ENCODE data around the gene ABTB2. TPM values are rescaled to one million over a fixed set of nuclear protein-coding genes. Genes with fewer than 3 reads are reported as not detected.

Gene ABTB2
- total and polyA plus RNA-seq, 2 experiments from 2014 or later = 2.6 to 12.1 TPM

DNA sequence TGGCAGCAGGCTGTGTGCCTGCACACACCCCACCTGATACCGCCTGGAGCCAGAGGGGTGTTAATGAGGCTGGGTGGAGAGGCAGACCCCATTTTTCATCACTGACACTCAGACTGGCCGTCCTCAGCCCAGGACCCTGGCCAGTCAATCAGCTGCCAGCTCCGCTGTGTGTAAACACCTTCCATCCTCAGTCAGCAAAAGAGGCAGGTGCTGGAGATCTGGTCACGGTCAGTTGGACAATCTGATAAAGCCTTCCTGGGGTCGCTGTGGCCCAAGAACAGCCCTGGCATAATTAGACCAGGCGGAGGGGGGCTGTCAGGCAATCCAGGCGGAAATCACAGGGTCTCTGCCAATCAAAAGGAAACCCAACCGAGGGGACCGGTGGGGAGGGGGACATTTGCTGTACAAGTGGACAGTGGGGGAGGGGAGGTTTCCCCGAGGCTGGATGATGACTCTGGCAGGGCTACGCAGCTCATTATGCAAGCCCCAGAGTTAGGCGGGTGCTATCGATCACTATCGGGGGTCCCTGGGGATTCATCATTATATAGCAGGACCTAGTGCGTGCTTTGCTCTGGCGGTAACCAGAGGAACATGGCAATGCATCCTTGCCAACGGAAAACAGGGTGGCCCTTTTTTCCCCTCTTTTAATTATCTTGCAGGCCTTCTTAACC lies 72.9 kb downstream of the ABTB2 start:
- Histone ChIP-seq H3K79me2 (replicated peaks; ENCODE audit: insufficient read depth) (0 out of 2 replicates have a peak, but pooled peaks cover 3% of the 10 kb centered on the region), H3K4me1 (ENCODE audit: insufficient read depth) (no peaks in the 10 kb centered on the region), H3K27me3 (ENCODE audit: insufficient read depth) (no peaks in the 10 kb centered on the region), H2AFZ (no peak overlapping the region), H4K20me1 (replicated peaks; ENCODE audit: insufficient read depth) (no peaks in the 10 kb centered on the region), H3K9me2 (ENCODE audit: insufficient read depth) (no peaks in the 10 kb centered on the region), H3K36me3 (ENCODE audit: insufficient read depth) (no peaks in the 10 kb centered on the region), H3K4me2 (no peak overlapping the region), H3K27ac (ENCODE audit: low read depth) (no peak overlapping the region), H3F3A (replicated peaks; ENCODE audit: low read depth) (no peaks in the 10 kb centered on the region), H3K4me3 (no peak overlapping the region)
- no peaks in the 10 kb centered on the region for H3K9me3 Mint-ChIP-seq
- ATAC-seq (no peak), DNase-seq (ENCODE audit: low spot score) (no peak)
- peaks cover 8% of the 10 kb centered on the region for H3K27me3 Mint-ChIP-seq (ENCODE audit: insufficient read depth, low read depth, poor library complexity)
- H3K36me3 Mint-ChIP-seq (ENCODE audit: low read depth) = no peaks in the 10 kb centered on the region
- TF ChIP-seq ZNF114 (CRISPR knock-in tag; IDR thresholded peaks at IDR 0.05) (no peak), NANOG (IDR thresholded peaks at IDR 0.05; ENCODE audit: borderline replicate concordance) (no peak), ZNF331 (CRISPR knock-in tag; IDR thresholded peaks at IDR 0.05; ENCODE audit: low read depth) (no peak), EZH2 (IDR thresholded peaks at IDR 0.05; ENCODE audit: low read depth, unreplicated experiment) (no peak), JUNB (IDR thresholded peaks at IDR 0.05; ENCODE audit: unreplicated experiment) (no peak), STAT1 (IDR thresholded peaks at IDR 0.05; ENCODE audit: unreplicated experiment) (no peak), EZH2phosphoT487 (IDR thresholded peaks at IDR 0.05; ENCODE audit: unreplicated experiment) (no peak), POLR2AphosphoS5 (IDR thresholded peaks at IDR 0.05; ENCODE audit: low read depth) (no peak), CREB1 (CRISPR knock-in tag; IDR thresholded peaks at IDR 0.05; ENCODE audit: low read depth) (no peak)
- TF ChIP-seq, protein P1, sequence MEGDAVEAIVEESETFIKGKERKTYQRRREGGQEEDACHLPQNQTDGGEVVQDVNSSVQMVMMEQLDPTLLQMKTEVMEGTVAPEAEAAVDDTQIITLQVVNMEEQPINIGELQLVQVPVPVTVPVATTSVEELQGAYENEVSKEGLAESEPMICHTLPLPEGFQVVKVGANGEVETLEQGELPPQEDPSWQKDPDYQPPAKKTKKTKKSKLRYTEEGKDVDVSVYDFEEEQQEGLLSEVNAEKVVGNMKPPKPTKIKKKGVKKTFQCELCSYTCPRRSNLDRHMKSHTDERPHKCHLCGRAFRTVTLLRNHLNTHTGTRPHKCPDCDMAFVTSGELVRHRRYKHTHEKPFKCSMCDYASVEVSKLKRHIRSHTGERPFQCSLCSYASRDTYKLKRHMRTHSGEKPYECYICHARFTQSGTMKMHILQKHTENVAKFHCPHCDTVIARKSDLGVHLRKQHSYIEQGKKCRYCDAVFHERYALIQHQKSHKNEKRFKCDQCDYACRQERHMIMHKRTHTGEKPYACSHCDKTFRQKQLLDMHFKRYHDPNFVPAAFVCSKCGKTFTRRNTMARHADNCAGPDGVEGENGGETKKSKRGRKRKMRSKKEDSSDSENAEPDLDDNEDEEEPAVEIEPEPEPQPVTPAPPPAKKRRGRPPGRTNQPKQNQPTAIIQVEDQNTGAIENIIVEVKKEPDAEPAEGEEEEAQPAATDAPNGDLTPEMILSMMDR (conservative IDR thresholded peaks at IDR 0.05; ENCODE audit: low read depth in 2 of 2) = no peak
- TF ChIP-seq, protein P2, sequence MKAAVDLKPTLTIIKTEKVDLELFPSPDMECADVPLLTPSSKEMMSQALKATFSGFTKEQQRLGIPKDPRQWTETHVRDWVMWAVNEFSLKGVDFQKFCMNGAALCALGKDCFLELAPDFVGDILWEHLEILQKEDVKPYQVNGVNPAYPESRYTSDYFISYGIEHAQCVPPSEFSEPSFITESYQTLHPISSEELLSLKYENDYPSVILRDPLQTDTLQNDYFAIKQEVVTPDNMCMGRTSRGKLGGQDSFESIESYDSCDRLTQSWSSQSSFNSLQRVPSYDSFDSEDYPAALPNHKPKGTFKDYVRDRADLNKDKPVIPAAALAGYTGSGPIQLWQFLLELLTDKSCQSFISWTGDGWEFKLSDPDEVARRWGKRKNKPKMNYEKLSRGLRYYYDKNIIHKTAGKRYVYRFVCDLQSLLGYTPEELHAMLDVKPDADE (IDR thresholded peaks at IDR 0.05) = no peak
- TF ChIP-seq, protein P3, sequence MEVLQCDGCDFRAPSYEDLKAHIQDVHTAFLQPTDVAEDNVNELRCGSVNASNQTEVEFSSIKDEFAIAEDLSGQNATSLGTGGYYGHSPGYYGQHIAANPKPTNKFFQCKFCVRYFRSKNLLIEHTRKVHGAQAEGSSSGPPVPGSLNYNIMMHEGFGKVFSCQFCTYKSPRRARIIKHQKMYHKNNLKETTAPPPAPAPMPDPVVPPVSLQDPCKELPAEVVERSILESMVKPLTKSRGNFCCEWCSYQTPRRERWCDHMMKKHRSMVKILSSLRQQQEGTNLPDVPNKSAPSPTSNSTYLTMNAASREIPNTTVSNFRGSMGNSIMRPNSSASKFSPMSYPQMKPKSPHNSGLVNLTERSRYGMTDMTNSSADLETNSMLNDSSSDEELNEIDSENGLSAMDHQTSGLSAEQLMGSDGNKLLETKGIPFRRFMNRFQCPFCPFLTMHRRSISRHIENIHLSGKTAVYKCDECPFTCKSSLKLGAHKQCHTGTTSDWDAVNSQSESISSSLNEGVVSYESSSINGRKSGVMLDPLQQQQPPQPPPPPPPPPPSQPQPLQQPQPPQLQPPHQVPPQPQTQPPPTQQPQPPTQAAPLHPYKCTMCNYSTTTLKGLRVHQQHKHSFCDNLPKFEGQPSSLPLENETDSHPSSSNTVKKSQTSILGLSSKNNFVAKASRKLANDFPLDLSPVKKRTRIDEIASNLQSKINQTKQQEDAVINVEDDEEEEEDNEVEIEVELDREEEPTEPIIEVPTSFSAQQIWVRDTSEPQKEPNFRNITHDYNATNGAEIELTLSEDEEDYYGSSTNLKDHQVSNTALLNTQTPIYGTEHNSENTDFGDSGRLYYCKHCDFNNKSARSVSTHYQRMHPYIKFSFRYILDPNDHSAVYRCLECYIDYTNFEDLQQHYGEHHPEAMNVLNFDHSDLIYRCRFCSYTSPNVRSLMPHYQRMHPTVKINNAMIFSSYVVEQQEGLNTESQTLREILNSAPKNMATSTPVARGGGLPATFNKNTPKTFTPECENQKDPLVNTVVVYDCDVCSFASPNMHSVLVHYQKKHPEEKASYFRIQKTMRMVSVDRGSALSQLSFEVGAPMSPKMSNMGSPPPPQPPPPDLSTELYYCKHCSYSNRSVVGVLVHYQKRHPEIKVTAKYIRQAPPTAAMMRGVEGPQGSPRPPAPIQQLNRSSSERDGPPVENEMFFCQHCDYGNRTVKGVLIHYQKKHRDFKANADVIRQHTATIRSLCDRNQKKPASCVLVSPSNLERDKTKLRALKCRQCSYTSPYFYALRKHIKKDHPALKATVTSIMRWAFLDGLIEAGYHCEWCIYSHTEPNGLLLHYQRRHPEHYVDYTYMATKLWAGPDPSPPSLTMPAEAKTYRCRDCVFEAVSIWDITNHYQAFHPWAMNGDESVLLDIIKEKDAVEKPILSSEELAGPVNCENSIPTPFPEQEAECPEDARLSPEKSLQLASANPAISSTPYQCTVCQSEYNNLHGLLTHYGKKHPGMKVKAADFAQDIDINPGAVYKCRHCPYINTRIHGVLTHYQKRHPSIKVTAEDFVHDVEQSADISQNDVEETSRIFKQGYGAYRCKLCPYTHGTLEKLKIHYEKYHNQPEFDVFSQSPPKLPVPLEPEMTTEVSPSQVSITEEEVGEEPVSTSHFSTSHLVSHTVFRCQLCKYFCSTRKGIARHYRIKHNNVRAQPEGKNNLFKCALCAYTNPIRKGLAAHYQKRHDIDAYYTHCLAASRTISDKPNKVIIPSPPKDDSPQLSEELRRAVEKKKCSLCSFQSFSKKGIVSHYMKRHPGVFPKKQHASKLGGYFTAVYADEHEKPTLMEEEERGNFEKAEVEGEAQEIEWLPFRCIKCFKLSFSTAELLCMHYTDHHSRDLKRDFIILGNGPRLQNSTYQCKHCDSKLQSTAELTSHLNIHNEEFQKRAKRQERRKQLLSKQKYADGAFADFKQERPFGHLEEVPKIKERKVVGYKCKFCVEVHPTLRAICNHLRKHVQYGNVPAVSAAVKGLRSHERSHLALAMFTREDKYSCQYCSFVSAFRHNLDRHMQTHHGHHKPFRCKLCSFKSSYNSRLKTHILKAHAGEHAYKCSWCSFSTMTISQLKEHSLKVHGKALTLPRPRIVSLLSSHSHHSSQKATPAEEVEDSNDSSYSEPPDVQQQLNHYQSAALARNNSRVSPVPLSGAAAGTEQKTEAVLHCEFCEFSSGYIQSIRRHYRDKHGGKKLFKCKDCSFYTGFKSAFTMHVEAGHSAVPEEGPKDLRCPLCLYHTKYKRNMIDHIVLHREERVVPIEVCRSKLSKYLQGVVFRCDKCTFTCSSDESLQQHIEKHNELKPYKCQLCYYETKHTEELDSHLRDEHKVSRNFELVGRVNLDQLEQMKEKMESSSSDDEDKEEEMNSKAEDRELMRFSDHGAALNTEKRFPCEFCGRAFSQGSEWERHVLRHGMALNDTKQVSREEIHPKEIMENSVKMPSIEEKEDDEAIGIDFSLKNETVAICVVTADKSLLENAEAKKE (CRISPR knock-in tag; IDR thresholded peaks at IDR 0.05) = no peak
- TF ChIP-seq, protein P4, sequence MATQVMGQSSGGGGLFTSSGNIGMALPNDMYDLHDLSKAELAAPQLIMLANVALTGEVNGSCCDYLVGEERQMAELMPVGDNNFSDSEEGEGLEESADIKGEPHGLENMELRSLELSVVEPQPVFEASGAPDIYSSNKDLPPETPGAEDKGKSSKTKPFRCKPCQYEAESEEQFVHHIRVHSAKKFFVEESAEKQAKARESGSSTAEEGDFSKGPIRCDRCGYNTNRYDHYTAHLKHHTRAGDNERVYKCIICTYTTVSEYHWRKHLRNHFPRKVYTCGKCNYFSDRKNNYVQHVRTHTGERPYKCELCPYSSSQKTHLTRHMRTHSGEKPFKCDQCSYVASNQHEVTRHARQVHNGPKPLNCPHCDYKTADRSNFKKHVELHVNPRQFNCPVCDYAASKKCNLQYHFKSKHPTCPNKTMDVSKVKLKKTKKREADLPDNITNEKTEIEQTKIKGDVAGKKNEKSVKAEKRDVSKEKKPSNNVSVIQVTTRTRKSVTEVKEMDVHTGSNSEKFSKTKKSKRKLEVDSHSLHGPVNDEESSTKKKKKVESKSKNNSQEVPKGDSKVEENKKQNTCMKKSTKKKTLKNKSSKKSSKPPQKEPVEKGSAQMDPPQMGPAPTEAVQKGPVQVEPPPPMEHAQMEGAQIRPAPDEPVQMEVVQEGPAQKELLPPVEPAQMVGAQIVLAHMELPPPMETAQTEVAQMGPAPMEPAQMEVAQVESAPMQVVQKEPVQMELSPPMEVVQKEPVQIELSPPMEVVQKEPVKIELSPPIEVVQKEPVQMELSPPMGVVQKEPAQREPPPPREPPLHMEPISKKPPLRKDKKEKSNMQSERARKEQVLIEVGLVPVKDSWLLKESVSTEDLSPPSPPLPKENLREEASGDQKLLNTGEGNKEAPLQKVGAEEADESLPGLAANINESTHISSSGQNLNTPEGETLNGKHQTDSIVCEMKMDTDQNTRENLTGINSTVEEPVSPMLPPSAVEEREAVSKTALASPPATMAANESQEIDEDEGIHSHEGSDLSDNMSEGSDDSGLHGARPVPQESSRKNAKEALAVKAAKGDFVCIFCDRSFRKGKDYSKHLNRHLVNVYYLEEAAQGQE (IDR thresholded peaks at IDR 0.05; ENCODE audit: unreplicated experiment) = no peak
- no peak overlapping the region for H3K27ac Mint-ChIP-seq
- no peaks in the 10 kb centered on the region; the same call in 2 of the 3 replicates for H3K4me1 Mint-ChIP-seq
- H3K4me3 Mint-ChIP-seq = no peak overlapping the region

Measured in GM23338 (cell line).